Stimulated activated CD4-positive, alpha-beta T cell treated with anti-CD3 and anti-CD28 coated beads, Interleukin-2, amount 100 ng/mL, for 4 hours (primary cell): ENCODE measurements around the gene FGF9.

Experiments
- DNase-seq: peaks from one replicate; pipeline ENCODE4 v3.0.0-alpha.2; 2020; ENCODE audit warnings: low read depth

The FGF9 gene

GRCh38 chr13:21674490-21675009 lies 3.7 kb downstream of the FGF9 start:
- DNase-seq = no peak

GRCh38 chr13:21675095-21675991 lies 4.5 kb downstream of the FGF9 start:
- no peak for DNase-seq

- no peak for DNase-seq
Measured at GRCh38 chr13:21676611-21677021, 5.7 kb downstream of the FGF9 start.

GRCh38 chr13:21677075-21677623 lies 6.3 kb downstream of the FGF9 start:
- no peak for DNase-seq

- no peak for DNase-seq
Measured at GRCh38 chr13:21683034-21683733, 12.3 kb downstream of the FGF9 start.

- DNase-seq = no peak
Measured at GRCh38 chr13:21684576-21684975, 13.7 kb downstream of the FGF9 start.

GRCh38 chr13:21685485-21686064 lies 14.7 kb downstream of the FGF9 start:
- no peak for DNase-seq

GRCh38 chr13:21686751-21687391 lies 16.0 kb downstream of the FGF9 start:
- DNase-seq = no peak

- DNase-seq = no peak
Measured at GRCh38 chr13:21688056-21688455, 17.2 kb downstream of the FGF9 start.

GRCh38 chr13:21689097-21689496 lies 18.2 kb downstream of the FGF9 start:
- no peak for DNase-seq

- no peak for DNase-seq
Measured at GRCh38 chr13:21690955-21691354, 20.1 kb downstream of the FGF9 start.

- DNase-seq = no peak
Measured at GRCh38 chr13:21691500-21691899, 20.6 kb downstream of the FGF9 start.

- DNase-seq = no peak
Measured at GRCh38 chr13:21691928-21692327, 21.1 kb downstream of the FGF9 start.

- no peak for DNase-seq
Measured at GRCh38 chr13:21694831-21695230, 24.0 kb downstream of the FGF9 start.

- DNase-seq = no peak
Measured at GRCh38 chr13:21695546-21695945, 24.7 kb downstream of the FGF9 start.

- DNase-seq = no peak
Measured at GRCh38 chr13:21696865-21697448, 26.1 kb downstream of the FGF9 start.

GRCh38 chr13:21698817-21699679 lies 28.2 kb downstream of the FGF9 start:
- no peak for DNase-seq

- no peak for DNase-seq
Measured at GRCh38 chr13:21701460-21701859, 30.6 kb downstream of the FGF9 start.

GRCh38 chr13:21703846-21704245 lies 33.0 kb downstream of the FGF9 start:
- no peak for DNase-seq

- DNase-seq = no peak
Measured at GRCh38 chr13:21707586-21707985, 36.7 kb downstream of the FGF9 start.

GRCh38 chr13:21709697-21710096 lies 38.8 kb downstream of the FGF9 start:
- no peak for DNase-seq
